NCI-H748 (cell line): ENCODE measurements around the gene BEGAIN.
A peak's percentile ranks its signal among the peaks of the same experiment; 100 is the strongest.

Source experiments
- DNase-seq: peaks from one replicate; lab custom pipeline; 2025; ENCODE audit not compliant: unreplicated experiment; lab: John Stamatoyannopoulos, UW

BEGAIN gene

GRCh38 chr14:100553471-100553870, 33.7 kb downstream of the BEGAIN start:
- DNase-seq, result no peak

- DNase-seq, result no peak
Measured at GRCh38 chr14:100552524-100553125, 34.6 kb downstream of the BEGAIN start.

- DNase-seq, result no peak
Measured at GRCh38 chr14:100551056-100551455, 36.2 kb downstream of the BEGAIN start.

GRCh38 chr14:100549834-100550625, 37.2 kb downstream of the BEGAIN start:
- no peak for DNase-seq

- no peak for DNase-seq
Measured at GRCh38 chr14:100548939-100549338, 38.3 kb downstream of the BEGAIN start.

- no peak for DNase-seq
Measured at GRCh38 chr14:100548295-100548655, 38.9 kb downstream of the BEGAIN start.

- DNase-seq, result peak; percentile 44
Measured at GRCh38 chr14:100547633-100548294, 39.5 kb downstream of the BEGAIN start.

- no peak for DNase-seq
Measured at GRCh38 chr14:100546051-100546443, 41.2 kb downstream of the BEGAIN start.

GRCh38 chr14:100545359-100545758, 41.9 kb downstream of the BEGAIN start:
- DNase-seq, result no peak

GRCh38 chr14:100544506-100545141, 42.6 kb downstream of the BEGAIN start:
- no peak for DNase-seq

- no peak for DNase-seq
Measured at GRCh38 chr14:100543471-100544455, 43.5 kb downstream of the BEGAIN start.

- no peak for DNase-seq
Measured at GRCh38 chr14:100542619-100543205, 44.5 kb downstream of the BEGAIN start.

- DNase-seq, result no peak
Measured at GRCh38 chr14:100541621-100542560, 45.3 kb downstream of the BEGAIN start.

- no peak for DNase-seq
Measured at GRCh38 chr14:100540926-100541620, 46.1 kb downstream of the BEGAIN start.

GRCh38 chr14:100540141-100540925, 46.9 kb downstream of the BEGAIN start:
- no peak for DNase-seq

GRCh38 chr14:100539766-100540140, 47.5 kb downstream of the BEGAIN start:
- no peak for DNase-seq

- no peak for DNase-seq
Measured at GRCh38 chr14:100539003-100539660, 48.1 kb downstream of the BEGAIN start.
